HepG2 (cell line): ENCODE data around the gene SCGB1D1. TPM values are rescaled to one million over a fixed set of nuclear protein-coding genes. Genes with fewer than 3 reads are reported as not detected.
A peak's percentile ranks its signal among the peaks of the same experiment; 100 is the strongest.

ENCODE experiments used
- ATAC-seq: fragments of 200-7000 bp; cut with Tn5 transposase; 3 replicates; pipeline ENCODE4 v1.9.1; 2020; ENCODE audit warnings: mild to moderate bottlenecking, moderate library complexity
- BruUV-seq: library from RNA; stranded (reverse); fragments of 400-500 nt; replicated peaks from 2 replicates; lab custom pipeline; 2021; lab: Mats Ljungman, UMichigan
- CTCF ChIA-PET: fragments of 300-600 bp; formaldehyde crosslinking; extraction: SDS; loops from one replicate; lab custom pipeline; 2021; ENCODE audit warnings: low total read pairs, inconsistent platforms, low intra/inter-chr PET ratio; lab: Yijun Ruan, JAX
- POLR2A ChIA-PET: fragments of 350-600 bp; sonication (Branson Sonifier 250); formaldehyde crosslinking; loops from one replicate; lab custom pipeline; 2020; ENCODE audit warnings: antibody characterized with exemption, inconsistent platforms; lab: Yijun Ruan, JAX
- DNase-seq: peaks from one replicate; pipeline ENCODE4 v3.0.0-alpha.2; 2015; ENCODE audit warnings: low spot score
- FAIRE-seq: peaks from 3 replicates; lab custom pipeline; 2011; peaks lifted over from hg19 to GRCh38; lab: Jason Lieb, UNC
- H2AFZ ChIP-seq: one replicate; pipeline ENCODE4 v1.6.1; 2011; ENCODE audit warnings: low read length, inconsistent platforms
- H3K27ac ChIP-seq: fragments of 300-600 bp; 3 replicates; pipeline ENCODE4 v1.8.0; 2011; ENCODE audit warnings: mixed run types, mild to moderate bottlenecking, mixed read lengths, low read length, inconsistent platforms; ENCODE audit not compliant: insufficient read depth; ENCODE audit errors: extremely low read length
- H3K27me3 ChIP-seq, 2 experiments: fragments of 200-600 bp in 1 of 2; 2 replicates in 1 of 2; 3 replicates in 1 of 2; pipeline versions ENCODE4 v1.6.0 to v1.8.0; 2011; ENCODE audit warnings: low read length in 2 of 2, mild to moderate bottlenecking in 2 of 2, moderate library complexity in 2 of 2, inconsistent platforms in 1 of 2; ENCODE audit not compliant: insufficient read depth in 2 of 2, control insufficient read depth in 1 of 2
- H3K36me3 ChIP-seq, 2 experiments: fragments of 200-600 bp in 1 of 2; replicated peaks in 1 of 2; 2 replicates in 1 of 2; 3 replicates in 1 of 2; pipeline versions ENCODE4 v1.5.1 to v1.8.0; 2011; ENCODE audit warnings: low read length in 2 of 2, inconsistent platforms in 1 of 2; ENCODE audit not compliant: insufficient read depth in 2 of 2, control insufficient read depth in 1 of 2
- H3K4me1 ChIP-seq: 2 replicates; pipeline ENCODE4 v1.5.1; 2012; ENCODE audit warnings: low read length, inconsistent platforms; ENCODE audit not compliant: insufficient read depth
- H3K4me2 ChIP-seq: 2 replicates; pipeline ENCODE4 v1.6.0; 2011; ENCODE audit warnings: low read depth, low read length, inconsistent platforms
- H3K4me3 ChIP-seq, 3 experiments: fragments of 200-600 bp in 1 of 3; sonication (generic), shearing (Covaris generic) in 1 of 3; replicated peaks in 1 of 3; 2 replicates each; pipeline ENCODE4 v1.5.1; 2011 to 2016; ENCODE audit warnings: low read length in 3 of 3, inconsistent platforms in 2 of 3, low read depth in 2 of 3, mild to moderate bottlenecking in 2 of 3, control low read depth in 1 of 3, mixed read lengths in 1 of 3; ENCODE audit not compliant: insufficient read depth in 1 of 3
- H3K79me2 ChIP-seq: one replicate; pipeline ENCODE4 v1.6.1; 2011; ENCODE audit warnings: low read length, inconsistent platforms; ENCODE audit not compliant: insufficient read depth
- H3K9ac ChIP-seq: 2 replicates; pipeline ENCODE4 v1.6.0; 2011; ENCODE audit warnings: mild to moderate bottlenecking, low read depth, low read length, inconsistent platforms; ENCODE audit not compliant: insufficient read depth
- H3K9me3 ChIP-seq: 2 replicates; pipeline ENCODE4 v1.5.1; 2012; ENCODE audit warnings: mild to moderate bottlenecking, low read length
- H4K20me1 ChIP-seq: 2 replicates; pipeline ENCODE4 v1.6.0; 2011; ENCODE audit warnings: inconsistent platforms, mild to moderate bottlenecking, low read length, moderate library complexity; ENCODE audit not compliant: insufficient read depth
- HNF4G ChIP-seq, 2 experiments: sonication (generic) in 1 of 2; formaldehyde crosslinking in 1 of 2; IDR thresholded peaks; 2 replicates each; pipeline versions ENCODE4 v1.4.0 to v1.6.1; 2011 to 2020; ENCODE audit warnings: borderline replicate concordance in 2 of 2, low read depth in 2 of 2, mild to moderate bottlenecking in 2 of 2, low read length in 1 of 2, missing genetic modification reagents in 1 of 2, moderate library complexity in 1 of 2
- HOXA7 ChIP-seq: sonication (generic); formaldehyde crosslinking; IDR thresholded peaks from 2 replicates; pipeline ENCODE4 v1.8.1; 2022; ENCODE audit warnings: mild to moderate bottlenecking, missing genetic modification reagents, moderate library complexity
- IRX3 ChIP-seq: sonication (generic); formaldehyde crosslinking; IDR thresholded peaks from 2 replicates; pipeline ENCODE4 v1.8.1; 2023; ENCODE audit warnings: mild to moderate bottlenecking, low read depth, missing genetic modification reagents, borderline replicate concordance
- SMARCC2 ChIP-seq: fragments of 450-650 bp; IDR thresholded peaks from 2 replicates; pipeline ENCODE4 v1.6.1; 2017; ENCODE audit warnings: antibody characterized with exemption, mild to moderate bottlenecking
- TAF1 ChIP-seq: sonication (generic); formaldehyde crosslinking; IDR thresholded peaks from 2 replicates; pipeline ENCODE4 v1.4.0; 2020; ENCODE audit warnings: missing genetic modification reagents
- TGIF2 ChIP-seq: IDR thresholded peaks from 2 replicates; pipeline ENCODE4 v1.6.1; 2016; ENCODE audit warnings: control low read depth, missing compliant biosample characterization
- ZNF567 ChIP-seq: sonication (generic); formaldehyde crosslinking; IDR thresholded peaks from 2 replicates; pipeline ENCODE4 v1.8.1; 2023; ENCODE audit warnings: mild to moderate bottlenecking, missing genetic modification reagents, borderline replicate concordance
- ZNF614 ChIP-seq: IDR thresholded peaks from 2 replicates; pipeline ENCODE4 v1.6.1; 2018; ENCODE audit warnings: missing biosample characterization, missing genetic modification reagents, inconsistent platforms, borderline replicate concordance
- ZNF792 ChIP-seq: IDR thresholded peaks from 2 replicates; pipeline ENCODE4 v1.6.1; 2016
- ZSCAN30 ChIP-seq: sonication (generic); formaldehyde crosslinking; IDR thresholded peaks from 2 replicates; pipeline ENCODE4 v1.5.0; 2020; ENCODE audit warnings: mild to moderate bottlenecking, missing genetic modification reagents
- WGBS: methylation state at CpG from one replicate; pipeline ENCODE4 v1.1.6; 2017; ENCODE audit warnings: low lambda C conversion rate; 5-methylcytosine and 5-hydroxymethylcytosine counted together
- in situ Hi-C: cut with HindIII; loops from 2 replicates; pipeline ENCODE4 v1.10.0; 2017; ENCODE audit warnings: low pct_unique_long_range_greater_than_20kb; ENCODE audit not compliant: extremely low pct_ligation_motif_present
- intact Hi-C: fragments of 100-400 bp; cut with micrococcal nuclease; formaldehyde crosslinking; loops from one replicate; pipeline ENCODE4 v1.10.0; 2022; ENCODE audit not compliant: unreplicated experiment
- polyA plus RNA-seq, 8 experiments: library from polyadenylated mRNA; depleted of rRNA in 3 of 8; stranded (reverse) in 7 of 8; unstranded in 1 of 8; fragments of >200 nt; fragmentation: Illumina TruSeq in 4 of 8; extraction: Trizol in 4 of 8; gene quantifications; 2 replicates each; pipeline versions ENCODE4 v1.2.1 to v1.2.3, GENCODE V29; 2011 to 2016; ENCODE audit warnings: low read depth in 4 of 8, missing spikeins in 1 of 8, mixed read lengths in 1 of 8; ENCODE audit not compliant: insufficient read depth in 1 of 8
- total RNA-seq, 5 experiments: library from RNA; depleted of rRNA; stranded (reverse); fragments of >200 nt; fragmentation: Illumina TruSeq; extraction: Trizol; gene quantifications; 2 replicates each; pipeline ENCODE4 v1.2.3, GENCODE V29; 2016; ENCODE audit warnings: low read depth in 1 of 5
- TF ChIP-seq, protein P1 (sequence below): sonication (generic); formaldehyde crosslinking; IDR thresholded peaks from 2 replicates; pipeline ENCODE4 v1.9.0; 2021; ENCODE audit warnings: missing genetic modification reagents, mild to moderate bottlenecking, borderline replicate concordance
- TF ChIP-seq, protein P2 (sequence below): sonication (generic); formaldehyde crosslinking; IDR thresholded peaks from 2 replicates; pipeline ENCODE4 v1.5.0; 2020; ENCODE audit warnings: mild to moderate bottlenecking, missing genetic modification reagents, moderate library complexity
- TF ChIP-seq, protein P3 (sequence below): sonication (generic); formaldehyde crosslinking; IDR thresholded peaks from 2 replicates; pipeline ENCODE4 v1.9.0; 2021; ENCODE audit warnings: missing genetic modification reagents, mild to moderate bottlenecking, borderline replicate concordance

SCGB1D1 gene
- total and polyA plus RNA-seq, 2 of the 13 experiments (the other 11 are each of a cell fraction or from before 2014, with no cell fraction given): not detected

DNA sequence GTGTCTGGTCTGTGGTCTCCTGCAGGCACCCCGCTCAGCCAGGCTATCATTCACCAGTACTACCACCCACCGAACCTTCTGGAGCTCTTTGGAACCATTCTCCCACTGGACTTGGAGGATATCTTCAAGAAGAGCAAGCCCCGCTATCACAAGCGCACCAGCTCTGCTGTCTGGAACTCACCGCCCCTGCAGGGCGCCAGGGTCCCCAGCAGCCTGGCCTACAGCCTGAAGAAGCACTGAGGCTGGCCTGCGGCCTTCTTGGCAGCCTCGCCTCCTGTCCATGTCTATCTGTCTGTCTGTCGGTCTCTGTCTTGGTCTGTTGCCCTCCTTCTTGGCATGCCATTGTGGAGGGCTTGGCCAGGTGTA is 38.3 kb upstream of the SCGB1D1 start:
- Histone ChIP-seq H3K4me2 (no peak overlapping the region), H3K27ac (no peak overlapping the region), H3K79me2 (no peaks in the 10 kb centered on the region), H2AFZ (no peak overlapping the region), H3K27me3 (no peaks in the 10 kb centered on the region; a peak in 1 of 5 replicates), H4K20me1 (no peaks in the 10 kb centered on the region), H3K9me3 (no peaks in the 10 kb centered on the region), H3K36me3 (peaks cover 34 to 51% of the 10 kb centered on the region in 2 experiments), H3K9ac (no peak overlapping the region), H3K4me3 (no peak overlapping the region), H3K4me1 (no peaks in the 10 kb centered on the region)
- BruUV-seq: no TSS peak
- no peak for TF ChIP-seq ZNF614
- TF ChIP-seq TGIF2 (CRISPR knock-in tag): no peak
- ChIA-PET POLR2A (no interaction called here), CTCF (no interaction called here)
- FAIRE-seq (no peak), DNase-seq (no peak), ATAC-seq (no peak)
- intact Hi-C loops (no loop called here), in situ Hi-C loops (no loop called here)
- WGBS: 100% methylated on average over 6 of the region's 9 CpGs

DNA sequence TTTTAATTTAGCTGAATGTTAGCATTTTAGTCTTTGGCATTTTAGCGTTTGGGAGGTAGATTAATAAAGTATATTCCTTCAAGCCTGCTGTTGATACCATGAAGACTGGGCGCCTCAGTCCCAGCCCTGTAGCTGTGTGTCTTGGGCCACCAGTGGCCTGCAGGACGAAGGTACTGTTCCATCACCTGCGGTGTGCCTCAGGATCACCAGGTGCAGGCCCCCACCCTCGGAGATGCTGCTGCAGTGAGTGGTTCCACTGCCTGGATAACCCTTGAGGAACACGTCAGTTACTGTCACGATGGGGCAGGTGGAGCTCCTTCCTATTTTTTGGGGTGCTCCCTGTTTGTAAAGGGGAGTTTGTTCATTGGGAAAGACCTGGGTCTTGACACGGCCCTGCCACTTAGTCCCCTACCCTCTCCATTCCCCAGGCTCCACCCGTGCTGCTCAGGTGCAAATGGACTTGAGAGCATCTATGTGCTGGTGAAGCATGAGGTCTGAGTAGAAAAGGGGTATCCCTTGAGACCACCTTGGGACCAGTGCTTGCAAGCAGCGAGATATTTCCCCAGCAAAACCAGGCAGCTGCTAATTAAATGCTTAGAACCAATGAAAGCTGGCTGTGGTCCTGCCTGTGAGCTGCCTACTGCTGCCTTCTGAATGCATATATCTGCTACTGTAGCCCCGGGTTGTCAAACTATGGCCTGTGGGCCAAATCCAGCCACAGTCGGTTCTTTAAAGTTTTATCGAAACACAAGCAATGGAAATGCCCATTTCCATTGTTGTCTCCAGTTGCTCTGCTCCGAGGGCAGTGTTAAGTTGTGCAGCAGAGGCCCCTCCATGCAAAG is 37.5 kb upstream of the SCGB1D1 start:
- whole genome bisulfite sequencing: over 99% methylated on average over 8 of the region's 14 CpGs
- ChIA-PET POLR2A (no interaction called here), CTCF (no interaction called here)
- ATAC-seq: no peak
- H3K27me3 ChIP-seq: no peaks in the 10 kb centered on the region; a peak in 1 of 5 replicates
- H3K36me3 ChIP-seq: peaks cover 28 to 43% of the 10 kb centered on the region in 2 experiments
- intact Hi-C loops: no loop called here
- H3K9me3 ChIP-seq: no peaks in the 10 kb centered on the region
- FAIRE-seq: no peak
- H4K20me1 ChIP-seq: no peaks in the 10 kb centered on the region
- no peak overlapping the region for H3K4me3 ChIP-seq
- no peak overlapping the region for H2AFZ ChIP-seq
- H3K9ac ChIP-seq: no peak overlapping the region
- no peak overlapping the region for H3K27ac ChIP-seq
- in situ Hi-C loops: no loop called here
- H3K4me2 ChIP-seq: no peak overlapping the region
- no peaks in the 10 kb centered on the region for H3K79me2 ChIP-seq
- DNase-seq: no peak
- no peaks in the 10 kb centered on the region for H3K4me1 ChIP-seq
- BruUV-seq: TSS peak; percentile 56
- TF ChIP-seq, protein P1, sequence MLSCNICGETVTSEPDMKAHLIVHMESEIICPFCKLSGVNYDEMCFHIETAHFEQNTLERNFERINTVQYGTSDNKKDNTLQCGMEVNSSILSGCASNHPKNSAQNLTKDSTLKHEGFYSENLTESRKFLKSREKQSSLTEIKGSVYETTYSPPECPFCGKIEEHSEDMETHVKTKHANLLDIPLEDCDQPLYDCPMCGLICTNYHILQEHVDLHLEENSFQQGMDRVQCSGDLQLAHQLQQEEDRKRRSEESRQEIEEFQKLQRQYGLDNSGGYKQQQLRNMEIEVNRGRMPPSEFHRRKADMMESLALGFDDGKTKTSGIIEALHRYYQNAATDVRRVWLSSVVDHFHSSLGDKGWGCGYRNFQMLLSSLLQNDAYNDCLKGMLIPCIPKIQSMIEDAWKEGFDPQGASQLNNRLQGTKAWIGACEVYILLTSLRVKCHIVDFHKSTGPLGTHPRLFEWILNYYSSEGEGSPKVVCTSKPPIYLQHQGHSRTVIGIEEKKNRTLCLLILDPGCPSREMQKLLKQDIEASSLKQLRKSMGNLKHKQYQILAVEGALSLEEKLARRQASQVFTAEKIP (CRISPR knock-in tag): no peak
- TF ChIP-seq SMARCC2: no peak
- no peak for TF ChIP-seq TAF1
- TF ChIP-seq ZNF792 (CRISPR knock-in tag): no peak
- TF ChIP-seq ZNF567 (CRISPR knock-in tag): no peak
- no peak for TF ChIP-seq IRX3 (CRISPR knock-in tag)
- no peak for TF ChIP-seq HOXA7 (CRISPR knock-in tag)
- TF ChIP-seq, protein P2, sequence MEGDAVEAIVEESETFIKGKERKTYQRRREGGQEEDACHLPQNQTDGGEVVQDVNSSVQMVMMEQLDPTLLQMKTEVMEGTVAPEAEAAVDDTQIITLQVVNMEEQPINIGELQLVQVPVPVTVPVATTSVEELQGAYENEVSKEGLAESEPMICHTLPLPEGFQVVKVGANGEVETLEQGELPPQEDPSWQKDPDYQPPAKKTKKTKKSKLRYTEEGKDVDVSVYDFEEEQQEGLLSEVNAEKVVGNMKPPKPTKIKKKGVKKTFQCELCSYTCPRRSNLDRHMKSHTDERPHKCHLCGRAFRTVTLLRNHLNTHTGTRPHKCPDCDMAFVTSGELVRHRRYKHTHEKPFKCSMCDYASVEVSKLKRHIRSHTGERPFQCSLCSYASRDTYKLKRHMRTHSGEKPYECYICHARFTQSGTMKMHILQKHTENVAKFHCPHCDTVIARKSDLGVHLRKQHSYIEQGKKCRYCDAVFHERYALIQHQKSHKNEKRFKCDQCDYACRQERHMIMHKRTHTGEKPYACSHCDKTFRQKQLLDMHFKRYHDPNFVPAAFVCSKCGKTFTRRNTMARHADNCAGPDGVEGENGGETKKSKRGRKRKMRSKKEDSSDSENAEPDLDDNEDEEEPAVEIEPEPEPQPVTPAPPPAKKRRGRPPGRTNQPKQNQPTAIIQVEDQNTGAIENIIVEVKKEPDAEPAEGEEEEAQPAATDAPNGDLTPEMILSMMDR (CRISPR knock-in tag): no peak
- no peak for TF ChIP-seq ZSCAN30 (CRISPR knock-in tag)
- no peak for TF ChIP-seq HNF4G (IDR thresholded peaks at IDR 0.05; ENCODE audit: borderline replicate concordance, low read depth, low read length)
- no peak for TF ChIP-seq HNF4G (CRISPR knock-in tag; IDR thresholded peaks at IDR 0.05; ENCODE audit: borderline replicate concordance, low read depth)
- TF ChIP-seq, protein P3, sequence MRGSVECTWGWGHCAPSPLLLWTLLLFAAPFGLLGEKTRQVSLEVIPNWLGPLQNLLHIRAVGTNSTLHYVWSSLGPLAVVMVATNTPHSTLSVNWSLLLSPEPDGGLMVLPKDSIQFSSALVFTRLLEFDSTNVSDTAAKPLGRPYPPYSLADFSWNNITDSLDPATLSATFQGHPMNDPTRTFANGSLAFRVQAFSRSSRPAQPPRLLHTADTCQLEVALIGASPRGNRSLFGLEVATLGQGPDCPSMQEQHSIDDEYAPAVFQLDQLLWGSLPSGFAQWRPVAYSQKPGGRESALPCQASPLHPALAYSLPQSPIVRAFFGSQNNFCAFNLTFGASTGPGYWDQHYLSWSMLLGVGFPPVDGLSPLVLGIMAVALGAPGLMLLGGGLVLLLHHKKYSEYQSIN (CRISPR knock-in tag): no peak
